ENCODE measurements around the gene AGAP3. TPM values are rescaled to one million over a fixed set of nuclear protein-coding genes. Genes with fewer than 3 reads are reported as not detected.

Gene AGAP3
- polyA plus RNA-seq, 4 donors, result 56.0 to 71.1 (median 63.4) TPM

GRCh38 chr7:151148319-151149259, 62.3 kb downstream of the AGAP3 start:
- no peak for DNase-seq (ENCODE audit: low read depth in 4 of 4, low spot score in 3 of 4)

- no peak for DNase-seq (ENCODE audit: low read depth in 4 of 4, low spot score in 3 of 4)
These were observed 64.1 kb downstream of the AGAP3 start for GRCh38 chr7:151150388-151150787.

- DNase-seq (ENCODE audit: low read depth in 4 of 4, low spot score in 3 of 4), result no peak
These were observed 66.6 kb downstream of the AGAP3 start for GRCh38 chr7:151152643-151153513.

DNA sequence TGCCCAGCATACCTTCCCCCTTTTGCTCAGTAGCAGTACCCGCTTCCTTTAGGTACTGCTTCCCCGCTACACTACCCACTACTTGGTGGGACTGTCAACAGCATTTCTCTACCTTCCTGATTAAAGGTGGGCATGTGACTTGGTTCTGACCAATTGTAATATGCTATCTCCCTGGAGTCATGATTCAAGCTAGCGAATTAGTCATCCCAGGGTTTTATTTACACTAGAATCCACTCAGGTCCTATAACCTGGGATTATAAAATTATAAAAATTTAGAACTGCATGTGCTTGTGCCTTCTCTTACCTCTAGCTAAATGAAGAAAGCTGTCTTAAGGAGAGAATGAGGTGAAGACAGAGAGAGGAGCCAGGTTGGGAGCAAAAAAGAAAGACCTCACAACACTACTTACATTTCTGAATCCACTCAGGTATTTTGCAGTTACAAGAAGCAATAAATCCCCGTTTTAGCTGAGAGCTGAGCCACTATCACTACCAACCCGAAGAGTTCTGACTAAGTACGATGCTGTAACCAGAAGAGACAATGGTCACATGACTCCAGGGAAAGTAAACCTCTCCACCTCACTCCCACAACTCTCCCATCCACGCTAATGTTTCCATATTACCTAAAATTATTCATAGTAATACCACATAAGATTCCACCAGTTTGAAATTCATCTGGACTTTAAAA, 71.5 kb downstream of the AGAP3 start:
- no peak for DNase-seq (ENCODE audit: low read depth in 4 of 4, low spot score in 3 of 4)

DNA sequence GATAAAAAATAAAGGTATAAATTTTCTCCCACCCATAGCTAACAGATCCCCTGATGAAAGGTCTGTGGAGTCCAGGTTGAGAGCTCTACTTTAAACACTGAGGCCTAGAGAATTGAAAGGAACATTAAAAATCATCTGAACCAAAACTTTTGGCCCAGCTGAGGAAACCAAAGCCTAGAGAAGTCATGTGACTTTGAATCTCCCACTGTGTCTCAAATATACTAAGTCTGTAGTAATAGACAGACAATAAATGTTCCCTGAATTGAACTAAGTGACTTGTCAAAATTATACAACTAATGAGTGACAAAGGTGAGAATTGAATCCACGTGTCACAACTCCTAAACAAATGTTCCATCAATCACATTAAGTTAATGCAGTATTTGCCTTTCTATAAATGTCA, 75.5 kb downstream of the AGAP3 start:
- no peak for DNase-seq (ENCODE audit: low read depth in 4 of 4, low spot score in 3 of 4)

DNA sequence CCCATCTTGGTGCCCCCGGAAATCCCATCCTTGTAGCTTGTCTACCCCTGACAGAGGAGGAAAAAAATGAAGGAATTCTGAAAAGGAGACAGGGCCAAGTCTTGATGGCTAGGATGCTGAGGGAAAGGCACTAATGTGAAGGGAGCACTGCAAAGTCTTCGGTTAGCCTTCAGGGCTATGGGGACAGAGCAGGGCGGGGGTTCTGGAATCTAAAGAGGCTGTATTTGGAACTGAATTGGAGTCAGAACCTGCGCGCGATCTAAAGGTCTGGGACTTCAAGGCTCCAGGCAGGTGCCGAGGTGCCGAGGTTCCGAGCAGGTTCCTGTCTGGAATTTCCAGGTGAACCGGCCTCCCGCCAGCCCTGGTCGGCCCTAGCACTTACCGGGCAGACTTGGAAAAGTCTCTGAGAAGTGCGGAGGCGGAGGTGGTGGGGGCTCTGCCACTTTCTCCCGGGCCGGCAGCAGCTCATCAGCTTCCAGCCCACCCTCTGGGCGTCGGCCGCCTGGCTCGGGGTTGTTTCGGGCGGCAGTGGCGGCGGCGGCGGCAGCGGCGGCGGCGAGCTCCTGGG, 80.4 kb downstream of the AGAP3 start:
- DNase-seq (ENCODE audit: low read depth in 4 of 4, low spot score in 3 of 4), result no peak

- DNase-seq (ENCODE audit: low read depth in 4 of 4, low spot score in 3 of 4), result peak in 1 of 4 donors; percentile 38
These were observed 81.1 kb downstream of the AGAP3 start, which contains the start of gene GBX1 for GRCh38 chr7:151167197-151167961. GBX1 (minus strand) TSS chr7:151167694; CDS start chr7:151167548, 146 bp downstream.

DNA sequence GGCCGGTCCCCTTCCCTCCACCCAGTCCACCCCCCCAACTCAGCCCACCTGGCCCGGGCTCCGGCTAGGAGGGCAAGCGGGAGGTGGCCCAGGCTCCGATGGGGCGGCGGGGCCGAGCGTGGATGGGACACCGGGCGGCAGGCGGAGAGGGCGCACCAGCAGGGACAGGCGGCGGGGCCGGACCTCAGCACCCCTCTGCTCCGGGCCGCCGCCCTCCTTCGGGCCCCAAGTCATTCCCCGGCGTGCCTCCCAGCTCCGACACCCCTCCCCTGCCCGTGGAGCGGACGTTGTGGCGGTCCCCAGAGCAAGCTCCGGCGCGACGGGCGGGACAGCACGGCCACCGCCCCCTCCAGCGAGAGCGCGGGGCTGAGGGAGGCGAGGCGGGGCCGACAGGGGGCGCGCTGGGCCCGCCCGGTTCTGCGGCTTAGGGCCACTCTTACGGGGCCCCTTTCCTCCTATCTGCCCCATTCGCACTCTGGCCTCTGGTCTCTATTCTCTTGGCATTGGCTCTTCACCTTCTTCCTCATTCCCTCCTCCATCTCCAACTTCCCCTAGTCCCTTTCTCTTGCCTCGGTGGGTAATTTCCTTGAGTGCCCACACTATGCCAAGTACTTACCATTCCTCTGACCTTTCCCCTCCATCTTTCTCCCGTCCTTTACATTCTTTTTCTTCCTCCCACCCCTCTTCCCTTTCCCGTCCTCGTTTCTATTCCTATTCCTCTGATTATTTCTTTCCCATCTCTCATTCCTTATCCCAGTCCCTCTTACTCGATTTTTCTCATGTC, 81.9 kb downstream of the AGAP3 start:
- no peak for DNase-seq (ENCODE audit: low read depth in 4 of 4, low spot score in 3 of 4)

DNA sequence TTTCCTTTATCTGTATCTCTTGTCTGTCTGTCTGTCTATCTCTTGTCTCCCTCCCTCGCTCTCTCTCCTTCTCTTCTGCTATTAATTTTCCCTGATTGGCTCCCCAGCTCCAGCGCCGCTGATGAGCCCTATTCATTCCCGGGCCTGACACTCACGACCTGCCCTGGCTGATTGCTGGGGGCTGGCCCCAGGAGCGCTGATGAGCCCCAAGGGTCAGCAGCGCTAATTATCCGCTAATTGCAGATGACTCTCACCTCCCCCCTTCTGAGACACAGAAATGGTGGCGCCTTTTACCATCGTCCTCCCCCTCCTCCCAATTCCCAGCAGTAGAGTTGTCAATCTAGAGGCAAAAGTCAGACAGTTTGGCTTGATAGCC, 82.5 kb downstream of the AGAP3 start:
- no peak for DNase-seq (ENCODE audit: low read depth in 4 of 4, low spot score in 3 of 4)

GRCh38 chr7:151172273-151173141, 86.2 kb downstream of the AGAP3 start:
- DNase-seq (ENCODE audit: low read depth in 4 of 4, low spot score in 3 of 4), result peak in 3 of 4 donors; percentile 47 to 60 (median 55)

DNA sequence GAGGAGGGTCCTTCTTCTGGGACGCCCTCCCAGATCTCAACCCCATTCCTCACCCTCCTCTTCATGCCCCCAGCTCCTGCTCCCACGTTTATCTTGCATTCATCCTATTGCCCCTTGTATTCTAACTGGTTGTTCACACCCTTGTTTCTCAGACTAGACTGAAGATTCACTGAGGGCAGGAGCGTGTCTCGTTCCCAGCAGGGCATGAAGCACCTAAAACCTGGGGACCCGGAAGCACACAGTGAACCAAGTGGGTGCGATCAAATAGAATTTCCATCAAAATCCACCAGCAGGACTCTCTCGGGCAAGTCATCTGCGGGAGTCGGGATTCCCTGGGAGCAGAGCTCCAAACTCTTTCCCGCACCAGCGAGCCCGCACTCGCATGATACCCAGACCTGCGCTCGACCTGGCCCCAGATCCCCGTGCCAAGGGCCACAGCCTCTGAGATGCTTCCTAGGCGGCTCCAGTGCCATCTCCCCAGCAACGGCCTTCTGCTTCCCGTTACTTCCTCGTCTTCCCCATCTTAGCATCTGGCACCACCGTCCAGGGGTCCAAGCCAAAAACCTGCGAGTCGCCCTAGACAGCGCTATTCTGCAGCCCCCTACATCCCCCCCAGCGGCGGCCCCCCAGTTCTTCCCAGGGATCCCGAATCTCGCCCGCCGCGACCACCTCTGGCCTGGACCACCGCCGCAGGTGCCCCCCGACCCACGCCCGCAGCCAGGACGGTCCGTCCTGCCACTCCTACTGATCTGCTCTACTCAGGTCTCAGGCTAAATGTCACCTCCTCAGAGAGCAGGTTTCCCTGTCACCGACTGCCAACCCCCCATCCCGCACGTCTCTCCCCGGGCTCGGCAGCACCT, 87.3 kb downstream of the AGAP3 start:
- DNase-seq (ENCODE audit: low read depth in 4 of 4, low spot score in 3 of 4), result no peak

DNA sequence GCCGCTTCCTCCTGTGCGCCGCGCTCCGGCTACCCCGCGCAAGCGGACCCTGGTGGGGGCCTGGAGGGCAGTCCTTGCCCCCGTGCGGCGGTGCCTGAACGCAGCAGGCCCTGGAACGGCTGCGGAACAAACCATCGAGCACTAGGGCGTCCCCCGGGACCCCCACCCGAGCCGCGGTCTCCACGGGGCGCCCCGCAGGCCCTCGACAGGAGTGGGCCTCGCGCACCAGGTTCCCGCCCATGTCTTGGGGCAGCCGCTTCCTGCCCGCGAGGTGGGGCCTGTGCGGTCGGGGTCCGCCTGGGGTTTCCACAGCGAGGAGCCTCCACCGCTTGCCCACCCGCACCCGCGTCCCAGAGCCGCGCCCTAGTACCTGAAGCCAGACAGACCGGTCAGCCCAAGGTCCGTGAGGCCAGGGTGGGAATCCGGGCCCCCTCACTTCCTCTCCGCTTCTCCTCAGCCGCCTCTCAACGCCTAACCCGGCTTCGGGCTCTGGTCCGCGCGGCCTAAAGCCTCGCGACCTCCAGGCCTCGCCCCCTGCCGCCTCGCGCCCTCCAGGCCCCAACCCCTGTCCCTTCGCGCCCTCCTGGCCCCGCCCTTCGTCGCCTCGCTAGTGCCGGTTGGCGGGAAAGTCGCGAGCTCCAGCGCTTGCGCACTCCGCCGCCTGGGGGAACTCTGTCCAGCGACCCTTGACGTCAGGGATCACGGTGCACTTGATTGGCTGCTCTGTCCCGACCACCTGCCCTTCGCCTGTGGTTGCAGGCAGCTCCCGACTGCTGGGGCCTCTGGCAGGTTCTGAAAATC, 88.2 kb downstream of the AGAP3 start:
- DNase-seq (ENCODE audit: low read depth in 4 of 4, low spot score in 3 of 4), result no peak

DNA sequence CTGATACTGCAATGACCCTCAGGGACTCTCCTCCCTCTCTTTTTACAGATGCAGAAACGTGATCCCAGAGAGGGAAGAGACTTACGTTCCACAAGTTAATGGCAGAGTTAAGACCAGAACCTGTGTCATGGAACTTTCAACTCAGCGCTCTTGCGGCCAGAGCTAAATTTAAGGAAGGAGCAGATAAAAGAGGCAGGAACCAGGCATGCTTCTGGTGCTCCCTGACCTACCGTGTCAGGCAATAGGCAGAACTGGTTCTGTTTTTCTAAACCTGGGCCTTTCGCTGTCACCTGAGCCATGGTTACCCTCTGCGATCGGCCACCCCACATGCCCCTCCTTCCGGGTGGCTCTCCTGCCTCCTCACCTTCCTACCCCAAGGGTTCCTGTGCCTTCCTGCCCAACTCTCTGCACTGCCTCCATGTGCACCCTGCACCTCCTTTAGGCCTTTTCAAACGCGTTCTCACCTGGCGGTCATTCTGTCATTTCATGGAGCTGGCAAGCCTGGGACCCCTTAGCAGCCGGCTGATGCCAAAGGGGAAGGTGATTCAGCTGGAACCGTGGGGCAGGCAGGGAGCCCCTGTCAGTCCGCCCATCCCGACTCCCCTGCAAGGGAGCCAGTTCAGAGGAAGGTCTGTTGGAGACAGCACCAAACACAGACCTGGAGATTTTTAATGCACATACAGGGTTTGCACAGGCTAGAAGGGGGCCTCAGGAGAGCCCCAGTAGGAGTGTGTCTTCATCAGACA, 88.9 kb downstream of the AGAP3 start:
- DNase-seq (ENCODE audit: low read depth in 4 of 4, low spot score in 3 of 4), result no peak

GRCh38 chr7:151175793-151176311, 89.6 kb downstream of the AGAP3 start:
- DNase-seq (ENCODE audit: low read depth in 4 of 4, low spot score in 3 of 4), result no peak

DNA sequence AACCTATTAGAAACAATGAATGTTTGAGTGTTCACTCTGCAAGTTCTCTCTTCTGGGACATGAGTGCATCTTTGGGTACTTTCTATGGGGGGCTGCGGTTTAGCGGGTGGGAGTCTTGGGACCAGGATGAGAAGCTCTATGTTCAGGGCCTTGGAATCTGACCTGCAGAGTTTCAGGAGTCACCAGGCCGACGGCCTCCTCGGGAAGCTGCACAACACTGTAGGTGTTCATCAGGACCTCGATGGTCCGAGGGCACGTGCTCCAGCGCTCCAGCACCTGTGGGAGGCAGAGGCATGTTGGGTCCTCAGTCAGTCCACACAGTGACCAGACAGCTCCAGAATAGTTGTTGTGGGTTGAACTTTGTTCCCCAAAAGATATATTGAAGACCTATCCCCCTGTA, 90.1 kb downstream of the AGAP3 start:
- no peak for DNase-seq (ENCODE audit: low read depth in 4 of 4, low spot score in 3 of 4)
